Activated CD4-positive, alpha-beta T cell treated with anti-CD3 and anti-CD28 coated beads, Interleukin-2, amount 10 ng/mL, durations not matched to agents 24 days and 14 days (primary cell): ENCODE data around the gene ALOX5AP. TPM values are rescaled to one million over a fixed set of nuclear protein-coding genes. Genes with fewer than 3 reads are reported as not detected.
A peak's percentile ranks its signal among the peaks of the same experiment; 100 is the strongest.

Experiments used
- DNase-seq: peaks from one replicate; pipeline ENCODE4 v3.0.0; 2022
- H3K27ac Mint-ChIP-seq: one replicate; pipeline ENCODE4 v1.8.0; 2022; ENCODE audit warnings: mild to moderate bottlenecking, mixed read lengths
- H3K27me3 Mint-ChIP-seq: one replicate; pipeline ENCODE4 v1.8.0; 2022; ENCODE audit warnings: mixed read lengths
- H3K36me3 Mint-ChIP-seq: one replicate; pipeline ENCODE4 v1.8.0; 2022; ENCODE audit warnings: low read depth, mild to moderate bottlenecking, mixed read lengths
- H3K4me1 Mint-ChIP-seq: one replicate; pipeline ENCODE4 v1.8.0; 2021; ENCODE audit warnings: mixed read lengths
- H3K4me3 Mint-ChIP-seq: one replicate; pipeline ENCODE4 v1.8.0; 2022; ENCODE audit warnings: mild to moderate bottlenecking, moderate library complexity, mixed read lengths
- H3K9me3 Mint-ChIP-seq: one replicate; pipeline ENCODE4 v1.8.0; 2021; ENCODE audit warnings: mixed read lengths
- intact Hi-C: fragments of 100-400 bp; cut with micrococcal nuclease; formaldehyde crosslinking; loops from one replicate; pipeline ENCODE4 v1.15.1; 2023
- total RNA-seq: library from RNA; stranded (reverse); gene quantifications from 2 replicates; pipeline ENCODE4 v1.2.3, GENCODE V29; 2022

The ALOX5AP gene
- total RNA-seq, 1 donor from 2014 or later = 33.4 TPM

DNA sequence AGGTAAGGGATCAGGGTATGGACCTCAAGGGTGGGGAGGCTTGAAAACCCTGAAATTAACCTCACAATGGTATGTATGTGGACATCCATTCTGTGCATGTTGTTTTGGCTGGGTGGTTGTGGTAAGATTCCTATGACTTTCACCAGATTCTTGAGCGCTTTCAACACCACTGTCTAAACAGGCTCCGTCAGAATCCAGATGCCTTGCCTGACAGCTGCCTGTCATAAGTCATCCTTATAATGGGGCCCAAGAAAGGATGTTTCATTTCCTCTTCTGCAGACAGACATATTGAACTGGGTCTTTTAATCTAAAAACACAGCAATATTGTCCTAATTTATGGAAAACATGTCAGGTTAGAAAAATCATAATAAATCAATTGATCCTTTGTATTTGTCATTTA is 41.3 kb downstream of the ALOX5AP start:
- H3K4me3 Mint-ChIP-seq = no peak overlapping the region
- H3K9me3 Mint-ChIP-seq = peaks cover 13% of the 10 kb centered on the region
- H3K4me1 Mint-ChIP-seq = peaks cover 23% of the 10 kb centered on the region
- no peak for DNase-seq
- peaks cover 5% of the 10 kb centered on the region for H3K27me3 Mint-ChIP-seq
- H3K36me3 Mint-ChIP-seq = peaks cover 13% of the 10 kb centered on the region
- H3K27ac Mint-ChIP-seq = no peak overlapping the region
- intact Hi-C loops = no loop called here

DNA sequence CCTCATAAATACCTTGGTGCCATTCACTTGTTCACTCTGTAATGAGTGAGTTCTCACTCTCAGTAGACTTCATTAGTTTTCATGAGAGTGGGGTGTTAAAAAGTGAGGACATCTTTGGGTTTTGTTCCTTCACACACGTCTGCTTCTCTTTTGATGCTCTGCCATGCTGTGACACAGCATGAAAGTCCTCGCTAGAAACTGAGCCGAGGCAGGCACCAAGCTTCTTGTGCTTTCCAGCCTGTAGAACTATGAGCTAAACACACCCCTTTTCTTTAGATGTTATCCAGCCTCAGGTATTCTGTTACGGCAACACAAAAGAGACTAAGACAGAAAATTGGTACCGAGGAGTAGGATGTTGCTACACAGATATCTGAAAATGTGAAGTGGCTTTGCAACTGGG is 43.7 kb downstream of the ALOX5AP start:
- Mint-ChIP-seq H3K27ac (no peak overlapping the region), H3K9me3 (peaks cover 10% of the 10 kb centered on the region), H3K27me3 (peaks cover 5% of the 10 kb centered on the region), H3K4me1 (peaks cover 9% of the 10 kb centered on the region), H3K36me3 (peaks cover 13% of the 10 kb centered on the region), H3K4me3 (no peak overlapping the region)
- no peak for DNase-seq
- intact Hi-C loops = no loop called here

DNA sequence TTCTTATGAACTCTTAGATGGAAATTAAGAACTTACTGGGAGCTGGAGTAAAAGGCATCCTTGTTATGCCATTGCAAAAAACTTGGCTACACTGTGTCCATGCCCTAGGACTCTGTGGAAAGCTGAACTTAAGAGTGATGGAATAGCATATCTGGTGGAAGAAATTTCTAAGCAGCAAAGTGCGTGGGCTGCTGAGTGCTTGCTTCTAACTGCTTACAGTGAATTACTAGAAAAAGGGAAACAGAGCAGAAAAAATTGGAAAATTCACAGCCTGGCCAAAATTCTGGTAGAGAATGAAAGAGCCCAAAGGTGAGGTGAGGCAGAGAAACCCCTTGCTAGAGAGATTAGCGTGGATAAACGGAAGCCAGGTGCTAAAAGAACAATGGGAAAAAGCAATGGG is 44.3 kb downstream of the ALOX5AP start:
- H3K27ac Mint-ChIP-seq = no peak overlapping the region
- peaks cover 3% of the 10 kb centered on the region for H3K4me1 Mint-ChIP-seq
- no peak overlapping the region for H3K4me3 Mint-ChIP-seq
- intact Hi-C loops = no loop called here
- peaks cover 9% of the 10 kb centered on the region for H3K9me3 Mint-ChIP-seq
- H3K36me3 Mint-ChIP-seq = peaks cover 15% of the 10 kb centered on the region
- H3K27me3 Mint-ChIP-seq = peaks cover 5% of the 10 kb centered on the region
- no peak for DNase-seq

DNA sequence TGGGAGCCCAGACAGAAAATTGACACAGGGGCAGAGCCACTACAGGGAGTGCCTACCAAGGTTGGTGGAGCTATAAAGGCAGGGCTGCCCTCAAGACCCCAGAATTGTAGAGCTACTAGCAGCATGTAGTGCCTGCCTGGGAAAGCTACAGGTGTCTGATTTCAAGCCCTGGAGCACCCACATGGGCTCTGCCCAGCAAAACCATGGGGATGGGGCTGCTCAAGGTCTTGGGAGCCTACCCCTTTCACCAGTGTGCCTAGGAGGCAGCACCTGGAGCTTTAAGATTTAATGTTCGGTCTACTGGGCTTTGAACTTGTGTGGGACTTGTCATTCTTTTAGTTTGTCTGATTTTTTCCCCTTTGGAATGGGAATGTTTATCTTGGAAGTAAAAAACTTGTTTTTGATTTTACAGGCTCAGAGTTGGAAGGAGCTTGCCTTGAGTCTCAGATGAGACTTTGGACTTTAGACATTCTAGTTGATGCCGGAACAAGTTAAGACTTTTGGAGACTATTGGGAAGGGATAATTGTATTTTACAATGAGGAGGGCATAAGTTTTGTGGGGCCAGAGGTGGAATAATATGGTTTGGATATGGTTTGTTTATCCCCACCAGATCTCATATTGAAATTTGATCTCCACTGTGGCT is 45.1 kb downstream of the ALOX5AP start:
- DNase-seq = no peak
- Mint-ChIP-seq H3K4me1 (no peaks in the 10 kb centered on the region), H3K4me3 (no peak overlapping the region), H3K27me3 (peaks cover 5% of the 10 kb centered on the region), H3K36me3 (peaks cover 15% of the 10 kb centered on the region), H3K27ac (no peak overlapping the region), H3K9me3 (peaks cover 9% of the 10 kb centered on the region)
- intact Hi-C loops = no loop called here

DNA sequence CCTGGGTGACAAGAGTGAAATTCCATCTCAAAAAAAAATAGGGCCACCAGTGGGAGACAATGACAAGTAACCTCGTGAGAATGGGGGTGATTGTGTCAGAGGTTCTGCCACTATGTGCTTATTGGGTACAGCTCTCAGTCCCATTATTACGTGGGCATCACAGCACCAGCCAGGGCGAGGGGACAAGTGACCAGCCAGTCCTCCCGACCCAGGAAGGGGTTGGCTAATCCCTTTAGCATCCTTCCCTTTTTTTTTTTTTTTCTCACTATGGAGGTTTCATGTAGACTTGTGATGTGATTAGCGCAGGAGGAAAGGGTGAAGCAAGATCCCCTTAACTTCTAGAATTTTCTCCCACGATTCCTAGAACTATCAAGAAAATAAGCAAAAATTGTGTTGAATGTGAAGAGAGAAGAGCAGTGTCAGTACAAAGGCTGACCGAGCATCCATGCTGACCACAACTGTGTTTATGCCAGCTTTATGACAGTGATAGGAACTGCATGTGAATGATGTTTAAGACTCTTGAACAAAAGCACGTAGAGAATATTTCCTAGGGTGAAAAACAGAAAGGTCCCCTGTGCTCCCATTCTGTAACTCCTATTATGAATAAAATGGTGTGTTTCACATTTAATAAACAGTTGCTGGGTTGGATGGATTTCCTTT is 50.0 kb downstream of the ALOX5AP start:
- H3K4me3 Mint-ChIP-seq = no peak overlapping the region
- H3K9me3 Mint-ChIP-seq = peaks cover 9% of the 10 kb centered on the region
- peaks cover 14% of the 10 kb centered on the region for H3K36me3 Mint-ChIP-seq
- H3K27ac Mint-ChIP-seq = no peak overlapping the region
- H3K27me3 Mint-ChIP-seq = no peaks in the 10 kb centered on the region
- peaks cover 15% of the 10 kb centered on the region for H3K4me1 Mint-ChIP-seq
- DNase-seq = no peak
- intact Hi-C loops = no loop called here

DNA sequence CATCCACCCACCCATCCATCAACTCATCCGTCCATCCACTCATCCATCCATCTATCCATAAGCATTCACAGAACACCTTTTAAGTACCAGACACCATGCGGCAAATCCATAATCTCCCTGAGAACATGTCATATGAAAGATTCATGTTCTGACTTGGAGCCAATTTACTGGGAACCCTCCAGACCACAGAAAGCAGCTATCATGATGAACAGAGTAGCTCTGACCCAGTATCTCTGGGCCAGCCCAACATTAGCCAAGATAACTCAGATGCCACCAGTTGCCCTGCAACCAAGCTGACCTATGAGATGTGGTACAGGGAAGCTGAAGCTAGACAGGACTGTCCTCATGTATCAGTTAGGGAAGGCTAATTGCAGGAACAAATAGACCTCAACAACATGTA is 51.3 kb downstream of the ALOX5AP start:
- Mint-ChIP-seq H3K9me3 (peaks cover 3% of the 10 kb centered on the region), H3K36me3 (peaks cover 8% of the 10 kb centered on the region), H3K4me3 (no peak overlapping the region), H3K27me3 (no peaks in the 10 kb centered on the region), H3K27ac (no peak overlapping the region), H3K4me1 (peaks cover 15% of the 10 kb centered on the region)
- intact Hi-C loops = no loop called here
- DNase-seq = no peak

DNA sequence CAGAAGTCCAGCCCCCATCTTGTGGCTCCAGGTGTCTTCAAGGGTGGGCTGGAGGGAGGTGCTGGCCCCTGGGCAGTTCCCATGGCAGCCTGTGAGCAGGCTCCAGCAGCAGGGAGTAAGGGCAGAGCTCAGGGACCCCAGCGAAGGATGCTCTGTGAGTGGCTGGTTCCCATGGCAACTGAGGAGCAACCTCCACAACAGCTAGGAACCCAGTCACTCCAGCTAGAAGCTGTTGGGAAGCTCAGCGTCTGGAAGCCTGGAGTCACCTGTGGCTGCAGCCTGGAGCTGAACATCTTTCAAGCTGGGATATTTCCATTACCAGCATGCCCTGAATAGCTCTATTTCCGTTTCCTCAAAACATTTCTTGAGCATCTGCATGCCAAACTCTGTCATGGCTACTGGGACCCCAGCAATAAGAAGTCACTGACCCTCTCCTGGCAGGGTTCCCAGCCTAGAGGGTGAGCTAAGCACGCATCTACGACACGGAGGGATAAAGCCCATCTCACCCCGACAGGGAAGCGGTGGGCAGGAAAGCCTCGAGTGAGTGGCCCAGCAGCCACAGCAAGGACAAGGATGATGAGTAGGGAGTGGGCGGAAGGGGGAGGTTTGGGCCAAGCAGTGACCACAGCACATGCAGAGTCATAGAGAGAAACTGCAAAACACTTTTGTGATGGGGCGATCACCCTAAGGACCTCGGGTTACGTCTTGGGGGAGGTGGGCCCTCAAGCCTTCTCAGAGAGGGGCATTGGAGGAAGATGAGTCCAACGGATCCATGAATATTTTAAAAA is 52.6 kb downstream of the ALOX5AP start:
- Mint-ChIP-seq H3K4me3 (no peak overlapping the region), H3K4me1 (peaks cover 15% of the 10 kb centered on the region), H3K27me3 (no peaks in the 10 kb centered on the region), H3K36me3 (peaks cover 4% of the 10 kb centered on the region), H3K27ac (peak overlapping the region; percentile 39), H3K9me3 (no peaks in the 10 kb centered on the region)
- intact Hi-C loops = no loop called here
- no peak for DNase-seq

DNA sequence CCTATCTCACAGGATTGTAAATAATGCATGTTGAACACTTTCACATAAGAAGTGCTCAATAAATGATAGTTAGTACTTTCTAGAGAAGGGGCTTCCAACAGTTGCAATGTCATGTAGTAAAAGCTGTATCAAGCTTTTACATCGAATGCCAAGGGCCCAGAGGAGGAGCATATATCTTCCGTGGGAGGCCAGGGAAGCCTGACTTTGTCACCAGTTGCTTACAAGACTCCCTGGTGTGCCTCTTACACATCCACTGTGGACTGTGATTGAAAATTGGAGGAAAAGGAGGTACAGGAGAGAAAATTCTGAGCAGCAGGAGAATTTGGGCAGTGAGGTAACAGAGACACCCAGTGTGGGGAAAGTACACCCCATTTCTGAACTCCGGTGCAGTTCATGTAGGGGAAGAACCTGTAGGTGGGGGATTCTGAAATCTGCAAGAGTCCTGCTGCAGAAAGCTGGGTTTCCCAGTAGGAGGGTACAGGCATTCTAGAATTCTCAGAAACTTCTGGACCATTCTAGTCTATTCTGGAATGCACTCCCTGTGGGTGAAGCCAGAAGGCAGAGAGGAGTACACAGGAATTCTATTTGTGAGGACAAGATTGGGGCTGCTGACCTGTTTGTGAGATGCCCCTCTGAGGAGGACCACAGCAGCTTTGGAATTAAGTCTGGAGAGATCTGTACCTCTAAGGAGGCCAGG is 54.0 kb downstream of the ALOX5AP start:
- Mint-ChIP-seq H3K4me3 (no peak overlapping the region), H3K27me3 (no peaks in the 10 kb centered on the region), H3K27ac (peak overlapping the region; percentile 26), H3K36me3 (peaks cover 2% of the 10 kb centered on the region), H3K4me1 (peaks cover 15% of the 10 kb centered on the region), H3K9me3 (no peaks in the 10 kb centered on the region)
- intact Hi-C loops = no loop called here
- no peak for DNase-seq

DNA sequence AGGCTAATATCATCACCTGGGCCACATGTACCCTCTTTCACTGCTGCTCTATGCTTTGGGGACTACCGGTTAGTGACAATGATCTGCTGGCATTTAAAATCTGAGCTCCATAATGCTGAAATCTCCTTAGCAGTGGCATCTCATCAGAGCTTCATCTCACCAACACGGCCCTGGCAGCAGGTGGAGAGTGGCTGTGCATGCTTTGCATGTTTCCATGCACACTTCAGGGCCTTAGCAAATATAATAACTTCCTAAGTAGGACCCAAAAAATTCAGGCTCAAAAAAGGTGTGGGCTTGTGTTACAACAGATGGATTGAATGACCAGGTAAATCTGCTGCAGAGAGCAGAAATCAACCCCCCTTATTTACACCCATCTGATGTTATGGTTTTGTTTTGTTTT is 55.2 kb downstream of the ALOX5AP start:
- H3K27me3 Mint-ChIP-seq = no peaks in the 10 kb centered on the region
- no peak overlapping the region for H3K27ac Mint-ChIP-seq
- DNase-seq = no peak
- H3K4me3 Mint-ChIP-seq = no peak overlapping the region
- H3K9me3 Mint-ChIP-seq = no peaks in the 10 kb centered on the region
- peaks cover 2% of the 10 kb centered on the region for H3K36me3 Mint-ChIP-seq
- intact Hi-C loops = no loop called here
- H3K4me1 Mint-ChIP-seq = peaks cover 24% of the 10 kb centered on the region

DNA sequence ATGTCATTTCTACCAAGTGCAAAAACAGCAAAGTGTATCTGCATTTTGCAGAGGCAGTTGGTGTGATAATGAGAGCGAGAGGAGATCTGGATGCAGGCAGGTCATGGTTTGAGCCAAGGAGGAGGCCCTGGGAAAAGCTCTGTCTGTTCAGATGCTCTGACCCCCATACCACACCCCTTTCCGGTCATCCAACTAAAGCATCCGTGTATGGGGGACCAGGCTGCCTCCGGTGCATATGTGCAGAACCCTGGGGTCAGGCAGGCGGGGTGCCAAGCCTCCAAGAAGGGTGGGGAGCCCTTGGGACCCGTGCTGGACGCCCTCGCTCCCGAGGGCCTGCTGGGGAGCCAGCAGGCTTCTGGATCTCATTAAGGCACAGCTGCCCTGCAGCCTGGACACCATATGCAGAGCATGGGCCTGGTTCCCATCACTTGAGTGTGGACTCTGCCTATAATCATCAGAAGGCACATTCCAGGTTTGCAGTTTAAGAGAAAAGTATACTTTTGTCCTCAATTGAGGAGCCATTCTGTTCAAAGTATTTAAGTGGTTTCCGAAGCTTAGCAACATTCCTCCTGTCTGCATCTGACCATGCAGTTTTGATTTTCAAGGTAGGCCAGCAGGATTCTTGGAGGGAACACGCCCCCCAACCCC is 56.1 kb downstream of the ALOX5AP start:
- H3K36me3 Mint-ChIP-seq = peaks cover 2% of the 10 kb centered on the region
- H3K27ac Mint-ChIP-seq = no peak overlapping the region
- H3K4me1 Mint-ChIP-seq = peaks cover 31% of the 10 kb centered on the region
- H3K27me3 Mint-ChIP-seq = no peaks in the 10 kb centered on the region
- H3K9me3 Mint-ChIP-seq = no peaks in the 10 kb centered on the region
- intact Hi-C loops = no loop called here
- H3K4me3 Mint-ChIP-seq = no peak overlapping the region
- no peak for DNase-seq

DNA sequence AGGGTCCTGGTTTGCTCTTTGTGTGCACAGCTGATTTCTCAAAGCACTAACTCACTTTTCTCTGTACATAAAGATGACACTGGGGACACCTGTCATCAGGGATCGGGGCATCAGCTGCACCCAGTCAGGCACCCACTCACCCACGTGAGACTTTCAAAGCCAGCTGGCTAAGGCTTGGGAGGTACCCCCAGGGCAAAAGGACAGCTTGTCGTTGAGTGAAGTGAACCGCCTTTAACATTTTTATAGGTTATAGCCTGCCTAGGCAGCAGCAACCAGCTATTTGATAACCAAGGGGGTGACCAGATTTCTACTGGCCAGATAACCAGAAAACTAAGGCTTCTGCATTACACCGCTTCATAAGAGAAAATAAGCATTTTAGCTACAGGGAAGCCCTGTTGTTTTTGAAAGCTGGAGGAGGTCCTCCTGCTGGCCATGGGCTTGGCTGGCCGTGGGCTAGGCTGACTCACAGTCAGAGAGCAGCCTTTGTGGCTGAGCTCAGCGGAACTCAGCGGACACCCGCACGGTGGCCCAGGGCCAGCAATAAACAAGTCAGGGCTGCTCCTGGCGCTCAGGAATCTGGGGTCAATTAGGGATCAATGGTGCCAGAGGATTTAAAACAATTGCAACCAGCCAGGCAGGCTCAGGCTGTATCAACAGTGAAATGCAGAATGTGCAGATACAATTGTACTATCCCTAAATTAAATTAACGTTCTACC is 57.1 kb downstream of the ALOX5AP start:
- intact Hi-C loops = no loop called here
- DNase-seq = no peak
- H3K27ac Mint-ChIP-seq = no peak overlapping the region
- no peak overlapping the region for H3K4me3 Mint-ChIP-seq
- peaks cover 41% of the 10 kb centered on the region for H3K4me1 Mint-ChIP-seq
- no peaks in the 10 kb centered on the region for H3K27me3 Mint-ChIP-seq
- H3K36me3 Mint-ChIP-seq = no peaks in the 10 kb centered on the region
- H3K9me3 Mint-ChIP-seq = no peaks in the 10 kb centered on the region

DNA sequence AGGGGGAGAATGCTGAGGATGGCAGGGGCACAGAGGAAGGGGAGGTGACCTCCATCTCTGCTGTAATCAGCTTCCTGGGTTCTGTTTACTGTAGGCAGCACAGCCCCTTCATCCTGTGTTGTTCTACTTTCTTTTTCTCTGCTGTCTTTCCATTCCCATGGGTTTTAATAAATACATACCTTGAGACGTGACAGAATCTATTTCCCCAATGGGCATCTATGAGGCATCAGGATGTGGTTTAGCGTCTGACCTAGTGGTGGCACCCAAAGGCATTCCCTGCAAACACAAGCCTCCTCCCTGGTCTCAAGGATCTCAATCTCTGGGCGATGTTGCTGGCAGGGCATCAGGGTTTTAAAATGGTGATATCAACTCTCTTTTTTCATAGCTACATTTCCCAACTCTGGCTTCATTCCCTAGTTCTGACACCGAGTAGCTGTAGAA is 60.8 kb downstream of the ALOX5AP start:
- Mint-ChIP-seq H3K27me3 (no peaks in the 10 kb centered on the region), H3K36me3 (no peaks in the 10 kb centered on the region), H3K27ac (peak overlapping the region; percentile 46), H3K4me1 (peaks cover 31% of the 10 kb centered on the region), H3K9me3 (no peaks in the 10 kb centered on the region), H3K4me3 (peak overlapping the region; percentile 28)
- peak; percentile 71 for DNase-seq
- intact Hi-C loops = loop anchor here (2.0 kb wide), 2 partner anchors 21 to 179 kb away; partner anchors contain the start of gene USPL1
